ENCODE data around the gene INO80. TPM values are rescaled to one million over a fixed set of nuclear protein-coding genes. Genes with fewer than 3 reads are reported as not detected.

The INO80 gene
- total RNA-seq, 4 donors from 2014 or later = 25.5 to 33.0 (median 27.8) TPM

GRCh38 chr15:41106947-41107346 lies 9.1 kb downstream of the INO80 start:
- ATAC-seq = no peak
- Histone ChIP-seq H3K27ac (no peak overlapping the region), H3K4me1 (peaks cover 16 to 26% of the 10 kb centered on the region in 2 donors), H3K36me3 (no peaks in the 10 kb centered on the region), H3K9me3 (no peaks in the 10 kb centered on the region), H3K4me3 (no peak overlapping the region), H3K27me3 (no peaks in the 10 kb centered on the region)
- in situ Hi-C loops (cut with MboI; ENCODE audit: low sequenced_read_pairs in 4 of 4) = loop anchor here in 1 of 4 donors (25.0 kb wide), 1 partner anchor 230 kb away; the partner anchor contains the start of genes NUSAP1 and OIP5
- DNase-seq = no peak
- TF ChIP-seq CTCF (IDR thresholded peaks at IDR 0.05 in 4 of 5, conservative IDR thresholded peaks at IDR 0.05 in 1 of 5) (no peak), POLR2A (IDR thresholded peaks at IDR 0.05) (no peak)
- intact Hi-C loops (cut with DNase I; ENCODE audit: low total_unique reads) = no loop called here

GRCh38 chr15:41105348-41106334 lies 10.4 kb downstream of the INO80 start:
- Histone ChIP-seq H3K36me3 (no peaks in the 10 kb centered on the region), H3K9me3 (no peaks in the 10 kb centered on the region), H3K27ac (no peak overlapping the region), H3K4me1 (peaks cover 15 to 22% of the 10 kb centered on the region in 2 donors), H3K4me3 (no peak overlapping the region), H3K27me3 (no peaks in the 10 kb centered on the region)
- ATAC-seq (no peak), DNase-seq (no peak)
- TF ChIP-seq POLR2A (IDR thresholded peaks at IDR 0.05) (no peak), CTCF (IDR thresholded peaks at IDR 0.05 in 4 of 5, conservative IDR thresholded peaks at IDR 0.05 in 1 of 5) (no peak)
- intact Hi-C loops (cut with DNase I; ENCODE audit: low total_unique reads) (no loop called here), in situ Hi-C loops (cut with MboI; ENCODE audit: low sequenced_read_pairs in 4 of 4) (loop anchor here in 1 of 4 donors (25.0 kb wide), 1 partner anchor 232 kb away; the partner anchor contains the start of genes NUSAP1 and OIP5)

- H3K4me3 ChIP-seq = no peak overlapping the region
- no peaks in the 10 kb centered on the region for H3K9me3 ChIP-seq
- no peaks in the 10 kb centered on the region for H3K36me3 ChIP-seq
- intact Hi-C loops (cut with DNase I; ENCODE audit: low total_unique reads) = no loop called here
- DNase-seq (no peak), ATAC-seq (peak in 1 of 2 donors; percentile 26)
- H3K27ac ChIP-seq = peak overlapping the region in 3 of 4 donors; percentile 1 to 67 (median 29)
- no peak for TF ChIP-seq CTCF (IDR thresholded peaks at IDR 0.05 in 4 of 5, conservative IDR thresholded peaks at IDR 0.05 in 1 of 5)
- no peak for TF ChIP-seq POLR2A (IDR thresholded peaks at IDR 0.05)
- H3K4me1 ChIP-seq = peaks cover 15 to 22% of the 10 kb centered on the region in 2 donors
- H3K27me3 ChIP-seq = no peaks in the 10 kb centered on the region
- in situ Hi-C loops (cut with MboI; ENCODE audit: low sequenced_read_pairs in 4 of 4) = loop anchor here in 1 of 4 donors (25.0 kb wide), 1 partner anchor 233 kb away; the partner anchor contains the start of genes NUSAP1 and OIP5
Measured at GRCh38 chr15:41104234-41104633, 11.8 kb downstream of the INO80 start.

GRCh38 chr15:41102854-41103253 lies 13.2 kb downstream of the INO80 start:
- in situ Hi-C loops (cut with MboI; ENCODE audit: low sequenced_read_pairs in 4 of 4) = loop anchor here in 1 of 4 donors (25.0 kb wide), 1 partner anchor 234 kb away; the partner anchor contains the start of genes NUSAP1 and OIP5
- TF ChIP-seq CTCF (IDR thresholded peaks at IDR 0.05 in 4 of 5, conservative IDR thresholded peaks at IDR 0.05 in 1 of 5) (no peak), POLR2A (IDR thresholded peaks at IDR 0.05) (no peak)
- no peak for ATAC-seq

More at GRCh38 chr15:41102854-41103253, 13.2 kb downstream of the INO80 start:
- Histone ChIP-seq H3K36me3 (peaks cover 0 to 5% of the 10 kb centered on the region in 2 donors), H3K27me3 (no peaks in the 10 kb centered on the region), H3K4me1 (peaks cover 12 to 14% of the 10 kb centered on the region in 2 donors), H3K4me3 (no peak overlapping the region), H3K9me3 (no peaks in the 10 kb centered on the region), H3K27ac (no peak overlapping the region)
- no peak for DNase-seq
- intact Hi-C loops (cut with DNase I; ENCODE audit: low total_unique reads) = no loop called here
